ENCODE measurements around the gene SIRT3. TPM values are rescaled to one million over a fixed set of nuclear protein-coding genes. Genes with fewer than 3 reads are reported as not detected.

The SIRT3 gene
- total and polyA plus RNA-seq, 2 of the 13 experiments (the other 11 are each of a cell fraction or from before 2014, with no cell fraction given): 15.1 to 18.2 TPM

- no peak for TF ChIP-seq AGO1 (IDR thresholded peaks at IDR 0.05; ENCODE audit: low read depth, low read length, poor library complexity, severe bottlenecking)
- no peak for TF ChIP-seq ZNF451 (CRISPR knock-in tag; IDR thresholded peaks at IDR 0.05)
- TF ChIP-seq ZNF850 (CRISPR knock-in tag; conservative IDR thresholded peaks at IDR 0.05): no peak
- 0 out of 2 replicates have a peak, but pooled peaks have one; percentile 18 for TF ChIP-seq SUZ12 (IDR thresholded peaks at IDR 0.05; ENCODE audit: low read depth, low read length)
- TF ChIP-seq ZSCAN31 (CRISPR knock-in tag; IDR thresholded peaks at IDR 0.05; ENCODE audit: low read depth): 0 out of 2 replicates have a peak, but pooled peaks have one; percentile 7
- TF ChIP-seq BCL6 (CRISPR knock-in tag; IDR thresholded peaks at IDR 0.05): no peak
- TF ChIP-seq POLR2AphosphoS5 (IDR thresholded peaks at IDR 0.05; ENCODE audit: low read depth, low read length): peak; percentile 71
- TF ChIP-seq ZNF883 (CRISPR knock-in tag; IDR thresholded peaks at IDR 0.05; ENCODE audit: not compliant biosample characterization): peak; percentile 40
- no peak for TF ChIP-seq ASH2L (IDR thresholded peaks at IDR 0.05; ENCODE audit: insufficient read length, low read depth, low read length)
- TF ChIP-seq, protein P1, sequence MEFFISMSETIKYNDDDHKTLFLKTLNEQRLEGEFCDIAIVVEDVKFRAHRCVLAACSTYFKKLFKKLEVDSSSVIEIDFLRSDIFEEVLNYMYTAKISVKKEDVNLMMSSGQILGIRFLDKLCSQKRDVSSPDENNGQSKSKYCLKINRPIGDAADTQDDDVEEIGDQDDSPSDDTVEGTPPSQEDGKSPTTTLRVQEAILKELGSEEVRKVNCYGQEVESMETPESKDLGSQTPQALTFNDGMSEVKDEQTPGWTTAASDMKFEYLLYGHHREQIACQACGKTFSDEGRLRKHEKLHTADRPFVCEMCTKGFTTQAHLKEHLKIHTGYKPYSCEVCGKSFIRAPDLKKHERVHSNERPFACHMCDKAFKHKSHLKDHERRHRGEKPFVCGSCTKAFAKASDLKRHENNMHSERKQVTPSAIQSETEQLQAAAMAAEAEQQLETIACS (CRISPR knock-in tag; IDR thresholded peaks at IDR 0.05): no peak
- 0 out of 2 replicates have a peak, but pooled peaks have one; percentile 13 for TF ChIP-seq FOXO1 (CRISPR knock-in tag; IDR thresholded peaks at IDR 0.05)
- TF ChIP-seq, protein P2, sequence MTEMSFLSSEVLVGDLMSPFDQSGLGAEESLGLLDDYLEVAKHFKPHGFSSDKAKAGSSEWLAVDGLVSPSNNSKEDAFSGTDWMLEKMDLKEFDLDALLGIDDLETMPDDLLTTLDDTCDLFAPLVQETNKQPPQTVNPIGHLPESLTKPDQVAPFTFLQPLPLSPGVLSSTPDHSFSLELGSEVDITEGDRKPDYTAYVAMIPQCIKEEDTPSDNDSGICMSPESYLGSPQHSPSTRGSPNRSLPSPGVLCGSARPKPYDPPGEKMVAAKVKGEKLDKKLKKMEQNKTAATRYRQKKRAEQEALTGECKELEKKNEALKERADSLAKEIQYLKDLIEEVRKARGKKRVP (CRISPR knock-in tag; IDR thresholded peaks at IDR 0.05): no peak
- TF ChIP-seq NFKB2 (CRISPR knock-in tag; IDR thresholded peaks at IDR 0.05; ENCODE audit: borderline replicate concordance): peak; percentile 30; the same call in 1 of the 2 replicates
- TF ChIP-seq ZNF430 (CRISPR knock-in tag; IDR thresholded peaks at IDR 0.05): 0 out of 2 replicates have a peak, but pooled peaks have one; percentile 53
- TF ChIP-seq ZNF615 (CRISPR knock-in tag; IDR thresholded peaks at IDR 0.05; ENCODE audit: borderline replicate concordance): no peak
- TF ChIP-seq REPIN1 (CRISPR knock-in tag; IDR thresholded peaks at IDR 0.05; ENCODE audit: borderline replicate concordance, low read depth): no peak
- no peak for TF ChIP-seq ZBTB21 (CRISPR knock-in tag; IDR thresholded peaks at IDR 0.05)
- no peak for TF ChIP-seq NPAS2 (CRISPR knock-in tag; IDR thresholded peaks at IDR 0.05; ENCODE audit: borderline replicate concordance)
- no peak for TF ChIP-seq HOXD1 (CRISPR knock-in tag; IDR thresholded peaks at IDR 0.05)
- peak; percentile 36; the same call in 1 of the 2 replicates for TF ChIP-seq UBTF (CRISPR knock-in tag; IDR thresholded peaks at IDR 0.05)
- TF ChIP-seq TIGD3 (CRISPR knock-in tag; IDR thresholded peaks at IDR 0.05; ENCODE audit: borderline replicate concordance): no peak
- TF ChIP-seq SNRNP70 (IDR thresholded peaks at IDR 0.05; ENCODE audit: low read depth, low read length): no peak
- TF ChIP-seq SP2 (CRISPR knock-in tag; IDR thresholded peaks at IDR 0.05): no peak
- TF ChIP-seq ELF4 (CRISPR knock-in tag; IDR thresholded peaks at IDR 0.05; ENCODE audit: borderline replicate concordance): 0 out of 2 replicates have a peak, but pooled peaks have one; percentile 3
These were observed 27.8 kb downstream of the SIRT3 start (continued) for GRCh38 chr11:208181-208916.
